Measurements from ENCODE around the gene SUPT3H.

DNA sequence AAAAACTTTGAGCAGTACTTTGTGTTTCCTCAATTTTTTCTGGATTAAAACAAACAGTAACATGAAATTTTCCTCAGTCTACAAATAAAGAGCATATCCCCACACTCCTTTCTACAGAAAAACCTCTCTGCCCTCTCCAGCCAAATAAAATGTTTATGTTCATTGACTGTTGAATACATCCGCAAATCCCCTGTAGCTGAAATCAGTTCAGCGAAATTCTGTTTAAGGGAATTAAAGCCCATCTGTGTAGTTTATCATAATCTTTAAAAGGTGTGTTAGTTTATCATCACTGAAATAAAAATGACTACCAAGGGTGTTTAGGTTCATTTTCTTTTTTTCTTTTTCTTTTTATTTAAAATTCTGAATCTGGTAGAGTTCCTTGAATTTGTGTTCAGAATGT is 207.4 kb downstream of the SUPT3H start:
- TF ChIP-seq, protein P1, sequence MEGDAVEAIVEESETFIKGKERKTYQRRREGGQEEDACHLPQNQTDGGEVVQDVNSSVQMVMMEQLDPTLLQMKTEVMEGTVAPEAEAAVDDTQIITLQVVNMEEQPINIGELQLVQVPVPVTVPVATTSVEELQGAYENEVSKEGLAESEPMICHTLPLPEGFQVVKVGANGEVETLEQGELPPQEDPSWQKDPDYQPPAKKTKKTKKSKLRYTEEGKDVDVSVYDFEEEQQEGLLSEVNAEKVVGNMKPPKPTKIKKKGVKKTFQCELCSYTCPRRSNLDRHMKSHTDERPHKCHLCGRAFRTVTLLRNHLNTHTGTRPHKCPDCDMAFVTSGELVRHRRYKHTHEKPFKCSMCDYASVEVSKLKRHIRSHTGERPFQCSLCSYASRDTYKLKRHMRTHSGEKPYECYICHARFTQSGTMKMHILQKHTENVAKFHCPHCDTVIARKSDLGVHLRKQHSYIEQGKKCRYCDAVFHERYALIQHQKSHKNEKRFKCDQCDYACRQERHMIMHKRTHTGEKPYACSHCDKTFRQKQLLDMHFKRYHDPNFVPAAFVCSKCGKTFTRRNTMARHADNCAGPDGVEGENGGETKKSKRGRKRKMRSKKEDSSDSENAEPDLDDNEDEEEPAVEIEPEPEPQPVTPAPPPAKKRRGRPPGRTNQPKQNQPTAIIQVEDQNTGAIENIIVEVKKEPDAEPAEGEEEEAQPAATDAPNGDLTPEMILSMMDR (IDR thresholded peaks at IDR 0.05) = no peak
- TF ChIP-seq POLR2A (IDR thresholded peaks at IDR 0.05) (no peak), EP300 (IDR thresholded peaks at IDR 0.05) (no peak)

Measured in ovary (tissue), 3 donors.